Keratinocyte (primary cell): ENCODE measurements around the gene ARHGAP31.

Experiments used
- EZH2 ChIP-seq: IDR thresholded peaks from one replicate; pipeline ENCODE4 v1.6.1; 2012; ENCODE audit warnings: inconsistent platforms, mild to moderate bottlenecking, low read length, moderate library complexity
- TF ChIP-seq, protein P1 (sequence below), 3 experiments: IDR thresholded peaks in 1 of 3; conservative IDR thresholded peaks in 1 of 3; optimal IDR thresholded peaks in 1 of 3; 2 replicates in 2 of 3; 3 replicates in 1 of 3; pipeline versions ENCODE3 to v1.5.1; 2011; ENCODE audit warnings: low read length in 3 of 3, mild to moderate bottlenecking in 3 of 3, moderate library complexity in 2 of 3, control low read depth in 1 of 3, inconsistent platforms in 1 of 3; ENCODE audit not compliant: insufficient read depth in 2 of 3; ENCODE audit errors: extremely low read depth in 1 of 3

DNA sequence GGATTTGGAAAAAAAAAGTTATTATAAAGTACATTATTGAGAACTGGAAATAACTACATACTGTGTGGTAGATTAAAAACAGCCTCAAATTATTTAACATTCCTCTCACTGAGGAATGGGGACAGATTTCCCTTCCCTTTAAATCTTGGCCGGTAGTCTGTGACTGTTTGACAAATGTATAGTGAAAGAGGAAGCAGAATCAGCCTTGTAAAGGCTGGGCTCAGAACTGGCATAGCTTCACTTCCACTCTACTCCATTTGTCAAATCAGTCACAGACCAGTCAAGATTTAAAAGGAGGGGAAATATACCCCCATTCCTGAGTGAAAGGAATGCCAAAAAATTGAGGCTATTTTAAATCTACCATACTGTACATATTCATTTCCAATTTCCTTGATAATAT, 35.3 kb upstream of the ARHGAP31 start:
- TF ChIP-seq, protein P1, sequence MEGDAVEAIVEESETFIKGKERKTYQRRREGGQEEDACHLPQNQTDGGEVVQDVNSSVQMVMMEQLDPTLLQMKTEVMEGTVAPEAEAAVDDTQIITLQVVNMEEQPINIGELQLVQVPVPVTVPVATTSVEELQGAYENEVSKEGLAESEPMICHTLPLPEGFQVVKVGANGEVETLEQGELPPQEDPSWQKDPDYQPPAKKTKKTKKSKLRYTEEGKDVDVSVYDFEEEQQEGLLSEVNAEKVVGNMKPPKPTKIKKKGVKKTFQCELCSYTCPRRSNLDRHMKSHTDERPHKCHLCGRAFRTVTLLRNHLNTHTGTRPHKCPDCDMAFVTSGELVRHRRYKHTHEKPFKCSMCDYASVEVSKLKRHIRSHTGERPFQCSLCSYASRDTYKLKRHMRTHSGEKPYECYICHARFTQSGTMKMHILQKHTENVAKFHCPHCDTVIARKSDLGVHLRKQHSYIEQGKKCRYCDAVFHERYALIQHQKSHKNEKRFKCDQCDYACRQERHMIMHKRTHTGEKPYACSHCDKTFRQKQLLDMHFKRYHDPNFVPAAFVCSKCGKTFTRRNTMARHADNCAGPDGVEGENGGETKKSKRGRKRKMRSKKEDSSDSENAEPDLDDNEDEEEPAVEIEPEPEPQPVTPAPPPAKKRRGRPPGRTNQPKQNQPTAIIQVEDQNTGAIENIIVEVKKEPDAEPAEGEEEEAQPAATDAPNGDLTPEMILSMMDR (optimal IDR thresholded peaks at IDR 0.05 in 1 of 3, IDR thresholded peaks at IDR 0.05 in 1 of 3, conservative IDR thresholded peaks at IDR 0.05 in 1 of 3; ENCODE audit: extremely low read depth in 1 of 3, insufficient read depth in 2 of 3, low read length in 3 of 3), result no peak
- TF ChIP-seq EZH2, result no peak
